ENCODE measurements around the gene FHIT. TPM values are rescaled to one million over a fixed set of nuclear protein-coding genes. Genes with fewer than 3 reads are reported as not detected.

FHIT gene
- total RNA-seq, 4 donors from 2014 or later, result 1.6 to 12.9 (median 7.8) TPM

GRCh38 chr3:60651799-60652198, 599.5 kb downstream of the FHIT start:
- Histone ChIP-seq H3K4me1 (no peaks in the 10 kb centered on the region), H3K27ac (no peak overlapping the region), H3K4me3 (no peak overlapping the region), H3K36me3 (no peaks in the 10 kb centered on the region), H3K27me3 (no peaks in the 10 kb centered on the region), H3K9me3 (no peaks in the 10 kb centered on the region)
- no peak for DNase-seq (ENCODE audit: low spot score in 2 of 2)
- TF ChIP-seq POLR2A (IDR thresholded peaks at IDR 0.05) (no peak), EP300 (IDR thresholded peaks at IDR 0.05) (no peak), CTCF (IDR thresholded peaks at IDR 0.05) (no peak)
- 63 to 73% methylated on average over 3 of the region's 3 CpGs for WGBS, 2 donors

GRCh38 chr3:60650171-60650570, 601.1 kb downstream of the FHIT start:
- Histone ChIP-seq H3K4me3 (no peak overlapping the region), H3K36me3 (no peaks in the 10 kb centered on the region), H3K27ac (no peak overlapping the region), H3K4me1 (no peaks in the 10 kb centered on the region), H3K27me3 (no peaks in the 10 kb centered on the region), H3K9me3 (no peaks in the 10 kb centered on the region)
- WGBS, 2 donors, result 47 to 71% methylated on average over 2 of the region's 2 CpGs
- TF ChIP-seq POLR2A (IDR thresholded peaks at IDR 0.05) (no peak), CTCF (IDR thresholded peaks at IDR 0.05) (no peak), EP300 (IDR thresholded peaks at IDR 0.05) (no peak)
- DNase-seq (ENCODE audit: low spot score in 2 of 2), result no peak

GRCh38 chr3:60645801-60646200, 605.5 kb downstream of the FHIT start:
- WGBS, 2 donors, result 51 to 62% methylated on average over 2 of the region's 2 CpGs
- no peak for TF ChIP-seq POLR2A (IDR thresholded peaks at IDR 0.05)
- no peak for TF ChIP-seq CTCF (IDR thresholded peaks at IDR 0.05)
- no peak for TF ChIP-seq EP300 (IDR thresholded peaks at IDR 0.05)
- no peaks in the 10 kb centered on the region for H3K36me3 ChIP-seq
- H3K27ac ChIP-seq, result no peak overlapping the region
- no peak overlapping the region for H3K4me3 ChIP-seq
- no peaks in the 10 kb centered on the region for H3K27me3 ChIP-seq
- DNase-seq (ENCODE audit: low spot score in 2 of 2), result no peak
- H3K4me1 ChIP-seq, result no peaks in the 10 kb centered on the region
- no peaks in the 10 kb centered on the region for H3K9me3 ChIP-seq

- TF ChIP-seq CTCF (IDR thresholded peaks at IDR 0.05) (no peak), POLR2A (IDR thresholded peaks at IDR 0.05) (no peak), EP300 (IDR thresholded peaks at IDR 0.05) (no peak)
- no peaks in the 10 kb centered on the region for H3K4me1 ChIP-seq
- no peaks in the 10 kb centered on the region for H3K9me3 ChIP-seq
- H3K4me3 ChIP-seq, result no peak overlapping the region
- no peak overlapping the region for H3K27ac ChIP-seq
- no peak for DNase-seq (ENCODE audit: low spot score in 2 of 2)
- no peaks in the 10 kb centered on the region for H3K27me3 ChIP-seq
- no peaks in the 10 kb centered on the region for H3K36me3 ChIP-seq
- 83 to 86% methylated on average over 1 of the region's 1 CpG for WGBS, 2 donors
Observed at GRCh38 chr3:60643831-60644230, 607.4 kb downstream of the FHIT start.

- WGBS, 2 donors, result 60% methylated on average over 2 of the region's 2 CpGs
- no peak overlapping the region for H3K4me3 ChIP-seq
- H3K9me3 ChIP-seq, result no peaks in the 10 kb centered on the region
- no peaks in the 10 kb centered on the region for H3K36me3 ChIP-seq
- no peaks in the 10 kb centered on the region for H3K4me1 ChIP-seq
- H3K27ac ChIP-seq, result no peak overlapping the region
- TF ChIP-seq CTCF (IDR thresholded peaks at IDR 0.05) (no peak), EP300 (IDR thresholded peaks at IDR 0.05) (no peak), POLR2A (IDR thresholded peaks at IDR 0.05) (no peak)
- H3K27me3 ChIP-seq, result no peaks in the 10 kb centered on the region
- DNase-seq (ENCODE audit: low spot score in 2 of 2), result no peak
Observed at GRCh38 chr3:60641354-60641753, 609.9 kb downstream of the FHIT start.
